Right forelimb (tissue), 1 donor: ENCODE results near the gene RIN3.

Source experiments
- DNase-seq: peaks from one replicate; pipeline ENCODE4 v3.0.0-alpha.2; 2018

Gene RIN3

DNA sequence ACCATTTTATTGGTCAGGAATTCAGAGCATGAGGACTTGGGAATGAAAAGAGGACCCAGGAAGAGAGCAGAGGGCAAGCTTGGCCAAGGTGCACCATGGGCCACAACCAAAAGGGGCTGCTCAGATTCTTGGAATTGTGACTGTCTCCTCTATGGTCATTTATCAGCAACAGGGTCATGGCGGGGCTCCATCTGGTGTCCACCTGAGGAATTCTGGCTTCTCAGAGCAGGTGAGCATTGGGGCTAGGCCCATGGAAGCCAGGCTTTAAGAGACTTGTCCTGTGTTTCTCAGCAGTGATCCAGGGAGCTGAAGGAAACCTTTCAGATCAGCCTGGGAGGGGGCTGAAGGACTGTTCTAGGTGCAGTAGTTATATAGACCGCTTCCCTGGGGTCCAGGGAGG lies 2.6 kb upstream of the RIN3 start:
- no peak for DNase-seq

GRCh38 chr14:92511453-92512238 lies 1.9 kb upstream of the RIN3 start:
- no peak for DNase-seq

DNA sequence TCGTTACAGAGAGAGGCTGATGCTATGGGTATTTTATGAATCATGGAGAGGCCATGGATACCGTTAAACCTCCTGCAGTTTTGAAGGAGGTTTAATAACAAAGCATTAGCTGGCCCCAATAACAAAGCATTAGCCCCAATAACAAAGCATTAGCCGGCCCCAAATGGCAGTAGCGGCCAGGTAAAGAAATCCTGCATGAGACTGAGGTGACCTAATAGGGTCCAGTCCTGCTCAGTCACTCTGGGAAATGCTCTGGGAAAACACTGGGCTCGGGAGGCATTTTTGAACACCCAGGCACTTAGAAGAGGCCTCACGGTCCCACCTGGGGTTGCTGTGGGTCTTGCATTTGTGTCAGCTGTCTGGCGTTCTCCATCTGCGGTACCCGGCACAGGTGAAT lies 776 bp upstream of the RIN3 start:
- DNase-seq, result no peak

- peak; percentile 71 for DNase-seq
Observed at GRCh38 chr14:92513966-92514843, 624 bp downstream of the RIN3 start.

DNA sequence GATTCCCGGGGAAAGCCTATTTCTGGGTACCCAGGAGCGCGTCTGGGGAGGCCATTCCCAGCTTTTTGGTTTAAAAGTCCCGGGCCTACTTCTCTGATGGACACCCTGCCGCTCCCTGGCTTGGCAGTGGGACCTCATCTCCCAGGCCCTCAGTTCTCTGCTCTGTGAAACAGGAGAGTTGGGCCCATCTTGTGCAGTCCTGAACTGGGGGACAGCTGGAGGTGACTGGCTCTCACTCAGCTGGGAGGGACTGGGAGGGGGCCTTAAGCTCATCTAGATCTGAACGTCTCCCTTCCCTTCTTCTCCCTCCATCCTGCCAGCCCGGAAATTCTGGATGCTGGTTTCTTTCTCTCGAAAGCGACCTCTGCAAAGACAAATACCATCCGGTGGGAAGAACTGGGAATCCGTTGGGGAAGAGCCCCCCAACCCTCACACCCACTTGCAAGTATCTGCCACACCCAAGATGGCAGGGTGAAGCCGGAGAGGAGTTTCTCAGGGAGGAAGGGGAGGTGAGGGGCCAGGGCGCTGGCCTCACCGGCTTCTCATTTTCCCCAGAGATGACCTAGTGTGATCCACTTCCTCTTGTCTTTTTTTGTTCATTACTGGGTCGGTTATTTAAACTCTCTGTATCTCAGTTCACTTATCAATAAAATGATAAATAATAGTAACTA lies 1.4 kb downstream of the RIN3 start:
- no peak for DNase-seq

DNA sequence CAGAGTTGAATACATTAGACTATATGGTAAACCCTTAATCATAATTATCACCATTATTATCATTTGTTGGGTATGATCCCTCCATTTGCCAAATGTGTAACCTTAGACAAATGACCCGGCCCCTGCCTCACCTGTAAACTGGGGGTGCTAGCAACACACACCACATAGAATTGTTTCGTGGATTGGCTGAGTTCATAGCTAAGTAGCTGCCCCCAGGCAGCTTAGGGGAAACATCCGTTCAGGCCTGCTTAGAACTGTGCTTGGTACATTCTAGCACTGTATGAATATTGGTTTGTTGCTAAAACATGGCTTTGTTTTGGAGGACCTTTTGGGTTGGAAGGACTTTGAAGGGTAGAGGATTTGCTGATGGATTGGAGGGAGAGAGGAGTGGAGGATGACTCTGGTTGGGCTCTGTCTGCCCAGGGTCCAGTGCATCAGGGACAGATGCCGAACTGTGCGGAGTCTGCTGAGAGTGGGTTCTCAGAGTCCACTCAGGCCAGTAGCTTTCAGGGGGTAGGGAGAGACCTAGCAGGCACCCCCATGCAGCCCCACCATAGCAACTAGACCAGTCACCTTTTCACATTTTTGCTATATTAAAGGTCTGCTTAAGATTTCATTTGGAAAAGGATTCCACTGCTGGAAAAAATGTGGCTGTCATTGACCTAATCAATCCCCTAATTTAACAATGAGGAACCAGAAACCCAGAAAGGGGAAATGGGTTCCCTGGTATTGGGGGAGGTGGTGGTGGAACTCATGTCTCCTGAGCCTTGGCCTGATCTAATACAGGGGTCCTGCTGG lies 2.2 kb downstream of the RIN3 start:
- no peak for DNase-seq

DNA sequence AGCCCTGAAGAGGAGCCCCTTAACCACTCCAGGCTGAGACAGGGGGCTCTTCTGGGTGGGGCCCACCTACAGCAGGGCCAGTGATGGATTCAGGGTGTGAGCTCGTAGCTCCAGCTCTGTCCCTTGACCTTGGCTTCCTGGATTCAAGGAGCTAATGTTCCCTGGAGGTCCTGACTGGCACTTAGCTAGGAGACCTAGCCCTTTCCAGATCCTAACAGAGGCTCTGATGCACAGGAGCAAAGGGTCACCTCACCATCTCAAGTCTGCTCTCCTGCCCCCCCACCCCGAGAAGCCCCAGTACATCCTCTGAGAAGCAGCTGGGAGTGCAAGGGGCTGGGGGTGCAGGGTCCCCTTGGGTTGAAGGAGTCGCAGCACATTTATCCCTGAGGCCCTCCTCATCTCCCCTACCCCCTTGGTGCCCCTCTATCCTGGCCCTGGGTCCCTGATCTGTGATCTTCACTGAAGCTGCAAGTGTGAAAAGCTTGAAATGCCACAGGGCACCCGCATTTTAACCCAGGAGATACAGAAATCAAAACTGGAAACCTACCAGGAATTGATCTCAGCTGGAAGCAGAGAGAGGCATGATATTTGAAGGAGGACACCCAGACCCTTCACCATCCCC lies 2.9 kb downstream of the RIN3 start:
- DNase-seq, result no peak

- DNase-seq, result no peak
Observed at GRCh38 chr14:92516966-92517506, 3.5 kb downstream of the RIN3 start.

- no peak for DNase-seq
Observed at GRCh38 chr14:92517761-92518160, 4.2 kb downstream of the RIN3 start.

- no peak for DNase-seq
Observed at GRCh38 chr14:92519246-92520101, 5.9 kb downstream of the RIN3 start.

DNA sequence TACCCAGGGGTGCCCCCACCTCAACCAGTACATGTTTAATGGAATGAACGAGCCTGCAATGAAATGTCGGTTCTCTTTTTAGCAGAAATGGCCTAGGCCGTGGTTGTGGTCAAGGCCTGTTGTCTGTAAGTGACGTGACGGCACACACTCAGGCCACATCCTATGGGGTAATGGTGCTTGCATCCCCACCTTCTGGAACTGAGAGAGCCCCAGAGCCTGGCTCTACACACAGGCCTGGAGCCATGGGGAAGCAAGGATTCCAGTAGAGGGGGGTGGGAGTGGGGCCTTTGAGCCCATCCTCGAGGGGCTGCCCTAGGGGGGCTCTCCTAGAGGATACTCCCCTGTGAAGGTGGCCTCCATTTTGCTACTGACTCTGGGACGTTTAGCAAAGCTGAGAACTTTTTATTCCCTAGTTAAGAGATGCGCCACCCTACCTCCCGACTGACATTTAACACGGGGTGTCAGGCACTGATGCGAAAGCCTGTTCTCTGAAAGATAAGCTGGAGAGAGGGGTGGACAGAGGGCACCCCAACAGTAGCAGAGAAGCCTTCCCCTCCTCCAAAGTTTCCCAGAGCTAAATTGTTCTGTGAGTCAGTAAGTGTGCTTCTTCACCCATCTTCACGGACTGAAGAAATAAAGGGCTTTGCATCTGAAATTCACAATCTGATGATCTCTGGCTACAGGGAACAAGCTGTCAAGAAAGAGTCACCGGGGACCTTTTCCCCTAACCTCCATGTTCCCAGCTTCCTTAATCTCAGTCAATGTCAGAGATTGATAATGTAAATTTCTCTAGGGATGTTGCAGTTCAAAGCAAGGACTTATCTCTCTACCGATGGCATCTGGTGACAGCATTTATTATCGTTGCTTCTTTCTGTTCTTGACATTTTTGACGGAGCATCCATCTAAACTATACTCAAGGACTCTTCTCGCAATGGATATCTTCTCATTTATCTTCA lies 6.8 kb downstream of the RIN3 start:
- no peak for DNase-seq

- DNase-seq, result no peak
Observed at GRCh38 chr14:92521058-92521415, 7.5 kb downstream of the RIN3 start.

- DNase-seq, result no peak
Observed at GRCh38 chr14:92523752-92524151, 10.2 kb downstream of the RIN3 start.

GRCh38 chr14:92524602-92525185 lies 11.1 kb downstream of the RIN3 start:
- no peak for DNase-seq

GRCh38 chr14:92525322-92526095 lies 11.9 kb downstream of the RIN3 start:
- DNase-seq, result no peak

DNA sequence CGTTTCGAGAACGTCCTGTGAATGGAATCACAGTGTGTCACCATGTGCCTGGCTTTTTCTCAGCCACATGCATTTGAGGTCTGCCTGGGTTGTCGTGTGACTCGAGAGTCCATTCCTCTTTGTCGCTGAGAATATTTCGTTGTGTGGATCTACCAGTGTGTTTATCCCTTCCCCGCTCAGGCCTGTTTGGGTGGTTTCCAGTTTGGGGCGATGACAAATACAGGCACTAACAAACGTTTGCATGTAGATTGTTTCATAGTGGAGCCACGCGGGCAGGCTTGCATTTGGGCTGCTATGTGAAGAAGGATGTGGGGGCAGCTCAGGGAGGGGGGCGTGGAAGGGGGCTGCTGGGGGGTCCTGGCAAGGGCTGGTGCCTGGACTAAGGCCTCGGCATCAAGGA lies 14.1 kb downstream of the RIN3 start:
- no peak for DNase-seq

- DNase-seq, result no peak
Observed at GRCh38 chr14:92528486-92529100, 15.0 kb downstream of the RIN3 start.

DNA sequence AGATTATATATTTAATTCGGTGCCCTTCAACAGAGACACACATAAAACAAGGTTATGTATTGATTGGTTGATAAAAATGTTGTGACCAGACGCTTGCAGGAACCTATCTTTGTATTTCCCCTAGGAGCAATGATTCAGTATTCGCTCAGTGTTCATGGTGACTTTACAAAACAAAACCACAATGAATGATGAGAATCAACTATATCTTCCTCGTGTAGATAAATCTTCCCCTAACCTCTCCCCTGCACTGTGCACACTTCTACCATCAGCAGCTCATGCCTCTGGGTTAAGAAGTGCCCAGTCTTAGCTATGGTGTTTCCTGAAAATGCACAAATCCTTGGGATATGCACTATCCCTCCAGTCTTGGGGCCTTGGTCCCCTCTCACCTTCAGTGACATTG lies 16.3 kb downstream of the RIN3 start:
- DNase-seq, result no peak
